HepG2 (cell line): ENCODE measurements around the gene GC. TPM values are rescaled to one million over a fixed set of nuclear protein-coding genes. Genes with fewer than 3 reads are reported as not detected.

ENCODE experiments used
- ATAC-seq: fragments of 200-7000 bp; cut with Tn5 transposase; 3 replicates; pipeline ENCODE4 v1.9.1; 2020; ENCODE audit warnings: mild to moderate bottlenecking, moderate library complexity
- BruUV-seq: library from RNA; stranded (reverse); fragments of 400-500 nt; replicated peaks from 2 replicates; lab custom pipeline; 2021; lab: Mats Ljungman, UMichigan
- CTCF ChIA-PET: fragments of 300-600 bp; formaldehyde crosslinking; extraction: SDS; loops from one replicate; lab custom pipeline; 2021; ENCODE audit warnings: low total read pairs, inconsistent platforms, low intra/inter-chr PET ratio; lab: Yijun Ruan, JAX
- POLR2A ChIA-PET: fragments of 350-600 bp; sonication (Branson Sonifier 250); formaldehyde crosslinking; loops from one replicate; lab custom pipeline; 2020; ENCODE audit warnings: antibody characterized with exemption, inconsistent platforms; lab: Yijun Ruan, JAX
- DNase-seq: peaks from one replicate; pipeline ENCODE4 v3.0.0-alpha.2; 2015; ENCODE audit warnings: low spot score
- FAIRE-seq: peaks from 3 replicates; lab custom pipeline; 2011; peaks lifted over from hg19 to GRCh38; lab: Jason Lieb, UNC
- H2AFZ ChIP-seq: one replicate; pipeline ENCODE4 v1.6.1; 2011; ENCODE audit warnings: low read length, inconsistent platforms
- H3K27ac ChIP-seq: fragments of 300-600 bp; 3 replicates; pipeline ENCODE4 v1.8.0; 2011; ENCODE audit warnings: mixed run types, mild to moderate bottlenecking, mixed read lengths, low read length, inconsistent platforms; ENCODE audit not compliant: insufficient read depth; ENCODE audit errors: extremely low read length
- H3K27me3 ChIP-seq, 2 experiments: fragments of 200-600 bp in 1 of 2; 2 replicates in 1 of 2; 3 replicates in 1 of 2; pipeline versions ENCODE4 v1.6.0 to v1.8.0; 2011; ENCODE audit warnings: low read length in 2 of 2, mild to moderate bottlenecking in 2 of 2, moderate library complexity in 2 of 2, inconsistent platforms in 1 of 2; ENCODE audit not compliant: insufficient read depth in 2 of 2, control insufficient read depth in 1 of 2
- H3K36me3 ChIP-seq, 2 experiments: fragments of 200-600 bp in 1 of 2; replicated peaks in 1 of 2; 2 replicates in 1 of 2; 3 replicates in 1 of 2; pipeline versions ENCODE4 v1.5.1 to v1.8.0; 2011; ENCODE audit warnings: low read length in 2 of 2, inconsistent platforms in 1 of 2; ENCODE audit not compliant: insufficient read depth in 2 of 2, control insufficient read depth in 1 of 2
- H3K4me1 ChIP-seq: 2 replicates; pipeline ENCODE4 v1.5.1; 2012; ENCODE audit warnings: low read length, inconsistent platforms; ENCODE audit not compliant: insufficient read depth
- H3K4me2 ChIP-seq: 2 replicates; pipeline ENCODE4 v1.6.0; 2011; ENCODE audit warnings: low read depth, low read length, inconsistent platforms
- H3K4me3 ChIP-seq, 3 experiments: fragments of 200-600 bp in 1 of 3; sonication (generic), shearing (Covaris generic) in 1 of 3; replicated peaks in 1 of 3; 2 replicates each; pipeline ENCODE4 v1.5.1; 2011 to 2016; ENCODE audit warnings: low read length in 3 of 3, inconsistent platforms in 2 of 3, low read depth in 2 of 3, mild to moderate bottlenecking in 2 of 3, control low read depth in 1 of 3, mixed read lengths in 1 of 3; ENCODE audit not compliant: insufficient read depth in 1 of 3
- H3K79me2 ChIP-seq: one replicate; pipeline ENCODE4 v1.6.1; 2011; ENCODE audit warnings: low read length, inconsistent platforms; ENCODE audit not compliant: insufficient read depth
- H3K9ac ChIP-seq: 2 replicates; pipeline ENCODE4 v1.6.0; 2011; ENCODE audit warnings: mild to moderate bottlenecking, low read depth, low read length, inconsistent platforms; ENCODE audit not compliant: insufficient read depth
- H3K9me3 ChIP-seq: 2 replicates; pipeline ENCODE4 v1.5.1; 2012; ENCODE audit warnings: mild to moderate bottlenecking, low read length
- H4K20me1 ChIP-seq: 2 replicates; pipeline ENCODE4 v1.6.0; 2011; ENCODE audit warnings: inconsistent platforms, mild to moderate bottlenecking, low read length, moderate library complexity; ENCODE audit not compliant: insufficient read depth
- HNRNPUL1 ChIP-seq: fragments of 200-400 bp; formaldehyde crosslinking; IDR thresholded peaks from 2 replicates; pipeline ENCODE4 v1.6.1; 2017; ENCODE audit warnings: low read depth, mild to moderate bottlenecking, low read length, moderate library complexity
- PRDM4 ChIP-seq: sonication (generic); formaldehyde crosslinking; IDR thresholded peaks from 2 replicates; pipeline ENCODE4 v1.9.0; 2021; ENCODE audit warnings: missing genetic modification reagents, borderline replicate concordance
- TFAP4 ChIP-seq: sonication (generic); IDR thresholded peaks from 2 replicates; pipeline ENCODE4 v1.6.1; 2016; ENCODE audit warnings: low read depth, borderline replicate concordance
- WGBS: methylation state at CpG from one replicate; pipeline ENCODE4 v1.1.6; 2017; ENCODE audit warnings: low lambda C conversion rate; 5-methylcytosine and 5-hydroxymethylcytosine counted together
- in situ Hi-C: cut with HindIII; loops from 2 replicates; pipeline ENCODE4 v1.10.0; 2017; ENCODE audit warnings: low pct_unique_long_range_greater_than_20kb; ENCODE audit not compliant: extremely low pct_ligation_motif_present
- intact Hi-C: fragments of 100-400 bp; cut with micrococcal nuclease; formaldehyde crosslinking; loops from one replicate; pipeline ENCODE4 v1.10.0; 2022; ENCODE audit not compliant: unreplicated experiment
- polyA plus RNA-seq, 8 experiments: library from polyadenylated mRNA; depleted of rRNA in 3 of 8; stranded (reverse) in 7 of 8; unstranded in 1 of 8; fragments of >200 nt; fragmentation: Illumina TruSeq in 4 of 8; extraction: Trizol in 4 of 8; gene quantifications; 2 replicates each; pipeline versions ENCODE4 v1.2.1 to v1.2.3, GENCODE V29; 2011 to 2016; ENCODE audit warnings: low read depth in 4 of 8, missing spikeins in 1 of 8, mixed read lengths in 1 of 8; ENCODE audit not compliant: insufficient read depth in 1 of 8
- total RNA-seq, 5 experiments: library from RNA; depleted of rRNA; stranded (reverse); fragments of >200 nt; fragmentation: Illumina TruSeq; extraction: Trizol; gene quantifications; 2 replicates each; pipeline ENCODE4 v1.2.3, GENCODE V29; 2016; ENCODE audit warnings: low read depth in 1 of 5
- TF ChIP-seq, protein P1 (sequence below): sonication (generic); formaldehyde crosslinking; IDR thresholded peaks from 2 replicates; pipeline ENCODE4; 2020; ENCODE audit warnings: missing genetic modification reagents, mild to moderate bottlenecking, borderline replicate concordance

The GC gene
- total and polyA plus RNA-seq, 2 of the 13 experiments (the other 11 are each of a cell fraction or from before 2014, with no cell fraction given): 0.18 to 0.35 TPM

DNA sequence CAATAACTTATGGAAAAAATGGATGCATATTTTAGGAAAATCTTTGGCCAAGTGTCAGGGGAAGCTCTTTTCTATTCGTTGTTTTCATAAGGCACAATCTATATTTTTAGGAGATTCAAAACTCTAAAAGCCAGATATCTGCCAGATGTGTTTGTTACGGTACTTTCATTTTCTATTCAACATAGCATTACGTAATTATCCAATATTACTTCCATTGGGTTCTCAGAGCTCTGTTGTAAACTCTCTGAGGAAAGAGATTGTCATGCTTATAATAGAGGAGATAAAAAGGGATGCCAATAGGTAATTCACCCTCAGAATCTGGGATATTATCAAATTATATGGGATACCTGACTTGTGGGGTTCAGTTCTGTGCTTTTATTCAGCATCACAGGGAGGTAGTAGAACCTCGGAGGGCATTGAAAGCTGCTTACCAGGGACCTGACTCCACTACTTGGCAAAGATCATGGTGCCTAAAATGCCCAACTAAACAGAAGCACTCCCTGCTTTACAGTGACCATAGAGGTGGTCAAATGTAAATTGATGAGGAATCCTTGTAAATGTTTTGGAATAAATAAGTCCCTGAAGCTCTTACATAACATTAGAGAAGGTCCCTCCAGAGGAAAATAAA is 32.9 kb upstream of the GC start:
- Histone ChIP-seq H3K4me3 (no peak overlapping the region), H3K27ac (no peak overlapping the region), H3K4me2 (no peak overlapping the region), H3K9me3 (peaks cover 52% of the 10 kb centered on the region), H3K36me3 (no peaks in the 10 kb centered on the region), H4K20me1 (no peaks in the 10 kb centered on the region), H2AFZ (no peak overlapping the region), H3K27me3 (no peaks in the 10 kb centered on the region), H3K4me1 (no peaks in the 10 kb centered on the region), H3K79me2 (no peaks in the 10 kb centered on the region), H3K9ac (no peak overlapping the region)
- no peak for ATAC-seq
- BruUV-seq: no TSS peak
- ChIA-PET CTCF (no interaction called here), POLR2A (no interaction called here)
- DNase-seq: no peak
- WGBS: 33% methylated on average over 4 of the region's 4 CpGs
- TF ChIP-seq HNRNPUL1: no peak
- no peak for TF ChIP-seq TFAP4
- no peak for TF ChIP-seq PRDM4 (CRISPR knock-in tag)
- TF ChIP-seq, protein P1, sequence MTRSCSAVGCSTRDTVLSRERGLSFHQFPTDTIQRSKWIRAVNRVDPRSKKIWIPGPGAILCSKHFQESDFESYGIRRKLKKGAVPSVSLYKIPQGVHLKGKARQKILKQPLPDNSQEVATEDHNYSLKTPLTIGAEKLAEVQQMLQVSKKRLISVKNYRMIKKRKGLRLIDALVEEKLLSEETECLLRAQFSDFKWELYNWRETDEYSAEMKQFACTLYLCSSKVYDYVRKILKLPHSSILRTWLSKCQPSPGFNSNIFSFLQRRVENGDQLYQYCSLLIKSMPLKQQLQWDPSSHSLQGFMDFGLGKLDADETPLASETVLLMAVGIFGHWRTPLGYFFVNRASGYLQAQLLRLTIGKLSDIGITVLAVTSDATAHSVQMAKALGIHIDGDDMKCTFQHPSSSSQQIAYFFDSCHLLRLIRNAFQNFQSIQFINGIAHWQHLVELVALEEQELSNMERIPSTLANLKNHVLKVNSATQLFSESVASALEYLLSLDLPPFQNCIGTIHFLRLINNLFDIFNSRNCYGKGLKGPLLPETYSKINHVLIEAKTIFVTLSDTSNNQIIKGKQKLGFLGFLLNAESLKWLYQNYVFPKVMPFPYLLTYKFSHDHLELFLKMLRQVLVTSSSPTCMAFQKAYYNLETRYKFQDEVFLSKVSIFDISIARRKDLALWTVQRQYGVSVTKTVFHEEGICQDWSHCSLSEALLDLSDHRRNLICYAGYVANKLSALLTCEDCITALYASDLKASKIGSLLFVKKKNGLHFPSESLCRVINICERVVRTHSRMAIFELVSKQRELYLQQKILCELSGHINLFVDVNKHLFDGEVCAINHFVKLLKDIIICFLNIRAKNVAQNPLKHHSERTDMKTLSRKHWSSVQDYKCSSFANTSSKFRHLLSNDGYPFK (CRISPR knock-in tag): no peak
- FAIRE-seq: no peak
- in situ Hi-C loops: no loop called here
- intact Hi-C loops: no loop called here
